ENCODE data around the gene LAPTM4A.

DNA sequence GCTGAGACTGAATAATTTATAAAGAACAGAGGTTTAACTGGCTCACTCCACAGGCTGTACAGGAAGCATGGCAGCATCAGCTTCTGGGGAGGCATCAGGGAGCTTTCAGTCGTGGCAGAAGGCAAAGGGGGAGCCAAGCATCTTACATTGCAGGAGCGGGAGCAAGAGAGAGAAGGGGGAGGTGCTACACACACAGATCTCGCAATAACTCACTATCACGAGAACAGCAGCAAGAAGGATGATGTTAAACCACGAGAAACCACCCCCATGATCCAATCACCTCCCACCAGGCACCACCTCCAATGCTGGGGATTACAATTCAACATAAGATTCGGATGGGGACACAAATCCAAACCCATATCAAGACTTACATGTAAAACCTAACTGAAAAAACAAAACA is 21.2 kb downstream of the LAPTM4A start:
- TF ChIP-seq, protein P1, sequence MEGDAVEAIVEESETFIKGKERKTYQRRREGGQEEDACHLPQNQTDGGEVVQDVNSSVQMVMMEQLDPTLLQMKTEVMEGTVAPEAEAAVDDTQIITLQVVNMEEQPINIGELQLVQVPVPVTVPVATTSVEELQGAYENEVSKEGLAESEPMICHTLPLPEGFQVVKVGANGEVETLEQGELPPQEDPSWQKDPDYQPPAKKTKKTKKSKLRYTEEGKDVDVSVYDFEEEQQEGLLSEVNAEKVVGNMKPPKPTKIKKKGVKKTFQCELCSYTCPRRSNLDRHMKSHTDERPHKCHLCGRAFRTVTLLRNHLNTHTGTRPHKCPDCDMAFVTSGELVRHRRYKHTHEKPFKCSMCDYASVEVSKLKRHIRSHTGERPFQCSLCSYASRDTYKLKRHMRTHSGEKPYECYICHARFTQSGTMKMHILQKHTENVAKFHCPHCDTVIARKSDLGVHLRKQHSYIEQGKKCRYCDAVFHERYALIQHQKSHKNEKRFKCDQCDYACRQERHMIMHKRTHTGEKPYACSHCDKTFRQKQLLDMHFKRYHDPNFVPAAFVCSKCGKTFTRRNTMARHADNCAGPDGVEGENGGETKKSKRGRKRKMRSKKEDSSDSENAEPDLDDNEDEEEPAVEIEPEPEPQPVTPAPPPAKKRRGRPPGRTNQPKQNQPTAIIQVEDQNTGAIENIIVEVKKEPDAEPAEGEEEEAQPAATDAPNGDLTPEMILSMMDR (IDR thresholded peaks at IDR 0.05; ENCODE audit: insufficient read depth, low read depth, low read length) = no peak
- no peak for TF ChIP-seq EZH2 (IDR thresholded peaks at IDR 0.05; ENCODE audit: insufficient read depth, low read length)
